Liver (tissue), 9 donors: ENCODE data around the gene PHEX. TPM values are rescaled to one million over a fixed set of nuclear protein-coding genes. Genes with fewer than 3 reads are reported as not detected.

Experiments used
- DNase-seq: peaks from one replicate; pipeline ENCODE4 v3.0.0-alpha.2; 2017; ENCODE audit warnings: low spot score
- H3K27ac ChIP-seq, 2 donors: one replicate each; pipeline ENCODE4 v1.7.0; 2013; ENCODE audit warnings: inconsistent platforms in 2 of 2, low read length in 2 of 2, control low read depth in 1 of 2, low read depth in 1 of 2, mild to moderate bottlenecking in 1 of 2
- H3K27me3 ChIP-seq, 4 donors: one replicate each; pipeline versions ENCODE4 v1.6.1 to v1.7.0; 2013; ENCODE audit warnings: low read length in 3 of 4, inconsistent platforms in 1 of 4, mild to moderate bottlenecking in 1 of 4, moderate library complexity in 1 of 4; ENCODE audit not compliant: control insufficient read depth in 4 of 4, insufficient read depth in 4 of 4
- H3K36me3 ChIP-seq, 4 donors: one replicate each; pipeline versions ENCODE4 v1.6.1 to v1.7.0; 2013; ENCODE audit warnings: low read length in 3 of 4, mild to moderate bottlenecking in 3 of 4, low read depth in 1 of 4, moderate library complexity in 1 of 4; ENCODE audit not compliant: control insufficient read depth in 4 of 4, insufficient read depth in 3 of 4
- H3K4me1 ChIP-seq, 4 donors: one replicate each; pipeline versions ENCODE4 v1.6.1 to v1.7.0; 2013; ENCODE audit warnings: low read length in 3 of 4, mild to moderate bottlenecking in 3 of 4, moderate library complexity in 1 of 4; ENCODE audit not compliant: control insufficient read depth in 4 of 4, insufficient read depth in 4 of 4
- H3K4me3 ChIP-seq, 3 donors: one replicate each; pipeline versions ENCODE4 v1.6.1 to v1.7.0; 2013; ENCODE audit warnings: low read length in 3 of 3, control low read depth in 1 of 3, low read depth in 1 of 3, mild to moderate bottlenecking in 1 of 3
- H3K9ac ChIP-seq, 2 donors: one replicate each; pipeline ENCODE4 v1.7.0; 2013; ENCODE audit warnings: low read length in 2 of 2, mild to moderate bottlenecking in 2 of 2, moderate library complexity in 2 of 2, control low read depth in 1 of 2, low read depth in 1 of 2
- H3K9me3 ChIP-seq, 4 donors: one replicate each; pipeline versions ENCODE4 v1.6.1 to v1.7.0; 2013; ENCODE audit warnings: low read length in 3 of 4; ENCODE audit not compliant: control insufficient read depth in 4 of 4
- ATF3 ChIP-seq: IDR thresholded peaks from 2 replicates; pipeline ENCODE4 v1.6.1; 2016; ENCODE audit warnings: antibody characterized with exemption
- CTCF ChIP-seq: fragments of 150-350 bp; IDR thresholded peaks from 2 replicates; pipeline ENCODE4 v1.5.1; 2017; ENCODE audit warnings: improper control_type of control experiment, low read depth, low read length; ENCODE audit not compliant: missing input control
- EGR1 ChIP-seq, 2 donors: IDR thresholded peaks; 2 replicates each; pipeline ENCODE4 v1.6.1; 2016 to 2018; ENCODE audit warnings: antibody characterized with exemption in 2 of 2, low read depth in 2 of 2
- FOXA1 ChIP-seq: IDR thresholded peaks from 2 replicates; pipeline ENCODE4 v1.6.1; 2016; ENCODE audit warnings: antibody characterized with exemption
- FOXA2 ChIP-seq: IDR thresholded peaks from 2 replicates; pipeline ENCODE4 v1.6.1; 2016; ENCODE audit warnings: antibody characterized with exemption
- GABPA ChIP-seq, 2 donors: IDR thresholded peaks in 1 of 2; conservative IDR thresholded peaks in 1 of 2; 2 replicates each; pipeline ENCODE4 v1.6.1; 2016; ENCODE audit warnings: antibody characterized with exemption in 2 of 2, mild to moderate bottlenecking in 1 of 2, moderate library complexity in 1 of 2
- HNF4A ChIP-seq, 2 donors: conservative IDR thresholded peaks; 2 replicates each; pipeline ENCODE4 v1.6.1; 2016; ENCODE audit warnings: antibody characterized with exemption in 2 of 2, mild to moderate bottlenecking in 2 of 2
- HNF4G ChIP-seq: IDR thresholded peaks from 2 replicates; pipeline ENCODE4 v1.6.1; 2016; ENCODE audit warnings: antibody characterized with exemption
- JUND ChIP-seq, 2 donors: IDR thresholded peaks; 2 replicates each; pipeline ENCODE4 v1.6.1; 2016; ENCODE audit warnings: antibody characterized with exemption in 2 of 2
- MAX ChIP-seq: IDR thresholded peaks from 2 replicates; pipeline ENCODE4 v1.6.1; 2016; ENCODE audit warnings: antibody characterized with exemption
- NR2F2 ChIP-seq: IDR thresholded peaks from 2 replicates; pipeline ENCODE4 v1.6.1; 2016; ENCODE audit warnings: antibody characterized with exemption
- RAD21 ChIP-seq, 2 donors: IDR thresholded peaks; 2 replicates each; pipeline ENCODE4 v1.6.1; 2016; ENCODE audit warnings: antibody characterized with exemption in 2 of 2, mild to moderate bottlenecking in 2 of 2
- REST ChIP-seq: IDR thresholded peaks from 2 replicates; pipeline ENCODE4 v1.6.1; 2016; ENCODE audit warnings: antibody characterized with exemption, mild to moderate bottlenecking
- RXRA ChIP-seq, 2 donors: IDR thresholded peaks; 2 replicates each; pipeline ENCODE4 v1.6.1; 2017 to 2018; ENCODE audit warnings: antibody characterized with exemption in 2 of 2, mild to moderate bottlenecking in 1 of 2
- SP1 ChIP-seq: IDR thresholded peaks from 2 replicates; pipeline ENCODE4 v1.6.1; 2018; ENCODE audit warnings: antibody characterized with exemption, mild to moderate bottlenecking
- TAF1 ChIP-seq: conservative IDR thresholded peaks from 2 replicates; pipeline ENCODE4 v1.6.1; 2016; ENCODE audit warnings: antibody characterized with exemption, mild to moderate bottlenecking
- YY1 ChIP-seq: IDR thresholded peaks from 2 replicates; pipeline ENCODE4 v1.6.1; 2016; ENCODE audit warnings: antibody characterized with exemption, mild to moderate bottlenecking
- ZBTB33 ChIP-seq: IDR thresholded peaks from 2 replicates; pipeline ENCODE4 v1.6.1; 2016; ENCODE audit warnings: antibody characterized with exemption
- WGBS: extraction: QIAGEN DNeasy Blood & Tissue Kit; methylation state at CpG from one replicate; pipeline ENCODE4 v1.1.7; 2013; 5-methylcytosine and 5-hydroxymethylcytosine counted together
- polyA plus RNA-seq, 2 donors: library from polyadenylated mRNA; stranded (reverse) in 1 of 2; unstranded in 1 of 2; fragments of 200-250 nt in 1 of 2; fragments of >200 nt in 1 of 2; fragmentation: Nextera tagmentation in 1 of 2; extraction: Ambion mirVana in 1 of 2; gene quantifications; one replicate each; pipeline versions ENCODE4 v1.2.1 to v1.2.3, GENCODE V29; 2013 to 2015
- total RNA-seq, 2 donors: library from RNA; depleted of rRNA; stranded (reverse); fragments of >200 nt; gene quantifications; one replicate each; pipeline ENCODE4 v1.2.3, GENCODE V29; 2014
- donor health status: healthy.
- donor health status: healthy.
- donor health status: healthy.
- donor health status: healthy.
- donor health status: healthy.

The PHEX gene
- total and polyA plus RNA-seq, 4 donors = 0.01 to 0.14 (median 0.08) TPM; not detected in 1

GRCh38 chrX:22136711-22137110 lies 104.6 kb downstream of the PHEX start:
- DNase-seq = no peak
- peaks cover 0 to 2% (median 0%) of the 10 kb centered on the region in 4 donors for H3K27me3 ChIP-seq
- no peaks in the 10 kb centered on the region for H3K36me3 ChIP-seq
- H3K9me3 ChIP-seq = no peaks in the 10 kb centered on the region
- no peak overlapping the region for H3K27ac ChIP-seq
- WGBS = 86% methylated on average over 5 of the region's 5 CpGs
- H3K9ac ChIP-seq = no peak overlapping the region
- no peak overlapping the region for H3K4me3 ChIP-seq
- H3K4me1 ChIP-seq = no peaks in the 10 kb centered on the region
- TF ChIP-seq FOXA1 = no peak
- no peak for TF ChIP-seq JUND (IDR thresholded peaks at IDR 0.05)
- TF ChIP-seq FOXA2 = no peak
- no peak for TF ChIP-seq SP1
- no peak for TF ChIP-seq GABPA (IDR thresholded peaks at IDR 0.05 in 1 of 2, conservative IDR thresholded peaks at IDR 0.05 in 1 of 2)
- no peak for TF ChIP-seq HNF4A (conservative IDR thresholded peaks at IDR 0.05)
- TF ChIP-seq REST = no peak
- no peak for TF ChIP-seq HNF4G
- no peak for TF ChIP-seq MAX
- TF ChIP-seq RAD21 (IDR thresholded peaks at IDR 0.05) = no peak
- TF ChIP-seq NR2F2 = no peak
- no peak for TF ChIP-seq EGR1 (IDR thresholded peaks at IDR 0.05; ENCODE audit: low read depth in 2 of 2)
- no peak for TF ChIP-seq CTCF
- TF ChIP-seq RXRA (IDR thresholded peaks at IDR 0.05) = no peak
- no peak for TF ChIP-seq ATF3

- WGBS = 97% methylated on average over 1 of the region's 1 CpG
- no peak overlapping the region for H3K27ac ChIP-seq
- DNase-seq = no peak
- peaks cover 0 to 2% (median 0%) of the 10 kb centered on the region in 4 donors for H3K27me3 ChIP-seq
- H3K9me3 ChIP-seq = no peaks in the 10 kb centered on the region
- no peak overlapping the region for H3K4me3 ChIP-seq
- H3K4me1 ChIP-seq = no peaks in the 10 kb centered on the region
- no peaks in the 10 kb centered on the region for H3K36me3 ChIP-seq
- no peak overlapping the region for H3K9ac ChIP-seq
- no peak for TF ChIP-seq RXRA (IDR thresholded peaks at IDR 0.05)
- no peak for TF ChIP-seq MAX
- TF ChIP-seq NR2F2 = no peak
- no peak for TF ChIP-seq JUND (IDR thresholded peaks at IDR 0.05)
- TF ChIP-seq YY1 = no peak
- TF ChIP-seq ATF3 = no peak
- no peak for TF ChIP-seq HNF4A (conservative IDR thresholded peaks at IDR 0.05)
- no peak for TF ChIP-seq CTCF
- no peak for TF ChIP-seq FOXA1
- no peak for TF ChIP-seq EGR1 (IDR thresholded peaks at IDR 0.05; ENCODE audit: low read depth in 2 of 2)
- no peak for TF ChIP-seq GABPA (IDR thresholded peaks at IDR 0.05 in 1 of 2, conservative IDR thresholded peaks at IDR 0.05 in 1 of 2)
- no peak for TF ChIP-seq ZBTB33
- no peak for TF ChIP-seq TAF1
These were observed 107.7 kb downstream of the PHEX start for GRCh38 chrX:22139822-22140221.
